GM19468 (cell line): ENCODE measurements around the gene DNM2.
"Not testable (repeated sequence)": the region's sequence is repeated elsewhere in the genome, so short reads cannot be mapped to it uniquely, and the experiment has no call there.

ENCODE experiments used
- ATAC-seq: cut with Tn5 transposase; IDR thresholded peaks from one replicate; pipeline ENCODE4 v1.9.1; 2021; ENCODE audit warnings: mild to moderate bottlenecking, moderate library complexity, moderate number of reproducible peaks; ENCODE audit not compliant: unreplicated experiment; ENCODE audit errors: extremely low read depth

Gene DNM2

GRCh38 chr19:10877608-10878007, 159.7 kb downstream of the DNM2 start:
- ATAC-seq: not testable (repeated sequence)

GRCh38 chr19:10878253-10878652, 160.4 kb downstream of the DNM2 start:
- no peak for ATAC-seq
